Fibroblast of villous mesenchyme (primary cell): Measurements from ENCODE around the gene KASH5. TPM values are rescaled to one million over a fixed set of nuclear protein-coding genes. Genes with fewer than 3 reads are reported as not detected.

ENCODE experiments used
- DNase-seq: peaks from one replicate; pipeline ENCODE4 v3.0.0-alpha.2; 2010; ENCODE audit warnings: low read depth
- H3K4me3 ChIP-seq: 2 replicates; pipeline ENCODE4 v1.5.1; 2011; ENCODE audit warnings: low read depth, mild to moderate bottlenecking, low read length
- total RNA-seq: library from RNA; depleted of rRNA; stranded (reverse); fragments of >200 nt; gene quantifications from 2 replicates; pipeline ENCODE4 v1.2.3, GENCODE V29; 2012
- TF ChIP-seq, protein P1 (sequence below): IDR thresholded peaks from 2 replicates; pipeline ENCODE4 v1.5.1; 2012; ENCODE audit warnings: low read depth, mild to moderate bottlenecking, low read length; ENCODE audit not compliant: insufficient read depth

KASH5 gene
- total RNA-seq, 1 donor = not detected

- TF ChIP-seq, protein P1, sequence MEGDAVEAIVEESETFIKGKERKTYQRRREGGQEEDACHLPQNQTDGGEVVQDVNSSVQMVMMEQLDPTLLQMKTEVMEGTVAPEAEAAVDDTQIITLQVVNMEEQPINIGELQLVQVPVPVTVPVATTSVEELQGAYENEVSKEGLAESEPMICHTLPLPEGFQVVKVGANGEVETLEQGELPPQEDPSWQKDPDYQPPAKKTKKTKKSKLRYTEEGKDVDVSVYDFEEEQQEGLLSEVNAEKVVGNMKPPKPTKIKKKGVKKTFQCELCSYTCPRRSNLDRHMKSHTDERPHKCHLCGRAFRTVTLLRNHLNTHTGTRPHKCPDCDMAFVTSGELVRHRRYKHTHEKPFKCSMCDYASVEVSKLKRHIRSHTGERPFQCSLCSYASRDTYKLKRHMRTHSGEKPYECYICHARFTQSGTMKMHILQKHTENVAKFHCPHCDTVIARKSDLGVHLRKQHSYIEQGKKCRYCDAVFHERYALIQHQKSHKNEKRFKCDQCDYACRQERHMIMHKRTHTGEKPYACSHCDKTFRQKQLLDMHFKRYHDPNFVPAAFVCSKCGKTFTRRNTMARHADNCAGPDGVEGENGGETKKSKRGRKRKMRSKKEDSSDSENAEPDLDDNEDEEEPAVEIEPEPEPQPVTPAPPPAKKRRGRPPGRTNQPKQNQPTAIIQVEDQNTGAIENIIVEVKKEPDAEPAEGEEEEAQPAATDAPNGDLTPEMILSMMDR = no peak
- no peak for DNase-seq
- H3K4me3 ChIP-seq = peak overlapping the region; percentile 96
Observed at GRCh38 chr19:49450405-49450804, 62.4 kb downstream of the KASH5 start.

DNA sequence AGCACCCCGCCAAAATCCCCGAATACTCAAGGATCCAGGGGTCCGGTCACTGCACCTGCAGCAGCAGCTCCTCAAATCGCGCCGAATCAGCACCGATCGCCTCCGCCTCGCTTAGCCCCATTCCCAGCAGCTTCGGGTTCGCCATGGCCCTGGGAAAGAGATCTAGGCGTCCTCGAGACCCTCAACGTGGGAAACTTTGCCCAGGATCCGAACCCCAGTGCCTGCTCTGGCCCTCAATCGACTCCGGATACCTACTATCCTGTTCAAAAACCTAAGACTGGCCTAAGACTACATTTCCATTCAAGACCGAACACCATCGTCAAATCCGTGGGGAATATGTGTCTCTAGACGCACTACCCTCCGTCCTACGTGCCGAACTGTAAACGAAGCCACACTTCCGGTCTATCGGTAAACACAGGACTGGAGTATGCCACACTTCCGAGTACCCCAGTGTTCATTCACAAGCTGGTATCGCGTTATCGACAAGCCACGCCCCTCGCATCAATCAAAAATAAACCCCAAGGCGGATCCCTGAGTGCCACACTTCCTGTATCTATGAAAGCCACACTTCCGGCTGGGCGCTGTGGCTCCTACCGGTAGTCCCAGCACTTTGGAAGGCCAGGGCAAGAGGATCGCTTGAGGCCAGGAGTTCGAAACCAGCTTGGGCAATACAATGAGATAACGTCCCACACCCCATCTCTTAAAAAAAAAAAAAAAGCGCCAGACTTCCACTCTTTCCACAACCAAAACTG lies 63.6 kb downstream of the KASH5 start, which contains the start of gene PIH1D1:
TSS of gene PIH1D1 (minus strand) at position 385 of the 752 bp plus-strand sequence. CDS start at position 145, 240 bp downstream.
- H3K4me3 ChIP-seq = peak within 1 kb of the TSS; percentile 96
- TF ChIP-seq, protein P1 = peak; percentile 28
- DNase-seq = peak; percentile 99

GRCh38 chr19:49453013-49453756 lies 65.1 kb downstream of the KASH5 start, which contains the start of gene ALDH16A1:
Gene ALDH16A1 (plus strand): TSS chr19:49453225. CDS start chr19:49453332, 107 bp downstream.
- TF ChIP-seq, protein P1 = no peak
- DNase-seq = peak; percentile 98
- H3K4me3 ChIP-seq = peak within 1 kb of the TSS; percentile 96

DNA sequence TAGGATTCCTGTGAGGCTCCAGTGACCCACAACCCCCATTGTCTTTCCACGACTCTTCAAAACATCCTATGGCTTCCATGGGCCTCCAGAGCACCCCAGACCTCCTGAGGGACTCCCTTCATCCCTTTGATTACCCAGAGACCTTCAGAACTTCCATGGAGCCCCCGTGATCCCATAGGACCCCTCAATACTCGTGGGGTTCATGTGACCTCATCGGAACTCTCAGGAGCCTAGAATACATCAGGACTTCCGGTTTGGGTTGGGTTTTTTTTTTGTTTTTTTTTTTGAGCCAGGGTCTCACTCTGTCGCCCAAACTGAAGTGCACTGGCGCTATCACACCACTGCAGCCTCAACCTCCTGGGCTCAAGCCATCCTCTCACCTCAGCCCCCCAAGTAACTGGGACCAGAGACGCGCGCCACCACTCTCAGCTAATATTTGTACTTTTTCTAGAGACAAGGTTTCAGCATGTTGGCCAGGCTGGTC lies 65.8 kb downstream of the KASH5 start:
- peak overlapping the region; percentile 87 for H3K4me3 ChIP-seq
- TF ChIP-seq, protein P1 = no peak
- no peak for DNase-seq

GRCh38 chr19:49455773-49456172 lies 67.7 kb downstream of the KASH5 start:
- H3K4me3 ChIP-seq = no peak overlapping the region
- DNase-seq = peak; percentile 80
- TF ChIP-seq, protein P1 = no peak

DNA sequence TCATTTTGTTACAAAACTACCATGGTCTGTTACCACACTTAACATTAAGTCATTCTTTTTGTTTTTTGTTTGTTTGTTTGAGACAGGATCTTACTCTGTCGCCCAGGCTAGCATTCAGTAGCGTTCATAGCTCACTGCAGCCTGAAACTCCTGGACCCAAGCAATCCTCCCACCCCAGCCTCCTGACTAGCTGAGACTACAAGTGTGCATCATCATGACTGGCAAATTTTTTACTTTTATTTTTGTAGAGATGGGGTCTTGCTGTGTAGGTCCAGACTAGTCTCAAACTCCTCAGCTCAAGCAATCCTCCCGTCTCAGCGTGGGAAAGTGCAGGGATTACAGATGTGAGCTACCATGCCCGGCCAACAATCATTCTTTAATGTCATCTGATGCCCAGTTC lies 68.3 kb downstream of the KASH5 start:
- DNase-seq = peak; percentile 77
- TF ChIP-seq, protein P1 = no peak
- no peak overlapping the region for H3K4me3 ChIP-seq
